Gastrocnemius medialis (tissue), 4 donors: ENCODE measurements around the gene MTAP.

Experiments
- CTCF ChIP-seq, 5 experiments: fragments of 450-650 bp in 3 of 5; fragments of 200-600 bp in 2 of 5; sonication (generic) in 2 of 5; IDR thresholded peaks in 4 of 5; conservative IDR thresholded peaks in 1 of 5; 1 replicate in 4 of 5; 2 replicates in 1 of 5; pipeline ENCODE4 v1.5.1; 2016 to 2019; ENCODE audit warnings: antibody characterized with exemption in 5 of 5, mild to moderate bottlenecking in 3 of 5, moderate library complexity in 3 of 5
- POLR2A ChIP-seq, 2 donors: fragments of 450-650 bp; IDR thresholded peaks; one replicate each; pipeline ENCODE4 v1.6.1; 2017; ENCODE audit warnings: antibody characterized with exemption in 2 of 2, mild to moderate bottlenecking in 2 of 2, moderate library complexity in 2 of 2

DNA sequence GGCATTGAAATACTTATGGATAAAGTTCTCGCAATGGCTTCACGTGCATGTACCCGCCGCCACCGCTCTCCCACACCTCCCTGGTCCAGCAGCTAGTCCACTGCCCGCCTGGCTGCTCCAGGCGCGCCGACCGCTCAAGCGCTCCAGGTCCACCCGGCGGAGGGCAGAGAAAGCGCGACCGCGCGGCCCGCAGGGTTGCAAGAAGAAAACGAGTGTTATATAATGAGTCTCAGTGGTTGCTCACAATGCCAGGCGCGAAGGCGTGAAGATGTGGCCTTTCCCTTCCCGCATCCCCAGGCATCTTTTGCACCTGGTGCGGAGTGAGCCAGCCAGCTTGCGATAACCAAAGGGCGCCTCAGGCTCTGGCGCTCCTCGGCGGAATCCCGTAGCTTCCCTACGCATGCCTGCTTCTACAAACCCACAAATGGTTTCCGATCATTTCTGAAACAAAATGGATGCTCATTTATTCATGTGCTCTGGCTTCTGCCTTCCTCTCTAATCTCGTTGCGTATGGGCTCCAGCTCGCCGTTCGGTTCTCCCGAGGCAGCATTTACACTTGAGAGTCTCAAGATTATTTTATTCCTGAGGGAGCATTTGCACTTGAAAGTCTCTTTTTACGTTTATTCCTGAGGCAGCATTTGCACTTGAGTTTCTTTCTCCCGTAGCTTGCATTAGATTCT lies 166.0 kb downstream of the MTAP start:
- TF ChIP-seq POLR2A (IDR thresholded peaks at IDR 0.05) (no peak), CTCF (IDR thresholded peaks at IDR 0.05 in 4 of 5, conservative IDR thresholded peaks at IDR 0.05 in 1 of 5) (no peak)
